CD4-positive, alpha-beta T cell treated with Interleukin-4 for 1 hour (primary cell): ENCODE results near the gene HCN1.
"Not testable (repeated sequence)": the region's sequence is repeated elsewhere in the genome, so short reads cannot be mapped to it uniquely, and the experiment has no call there.

Experiments used
- DNase-seq, 2 donors: peaks; one replicate each; pipeline ENCODE4 v3.0.0-alpha.2; 2020 to 2022

Gene HCN1

DNA sequence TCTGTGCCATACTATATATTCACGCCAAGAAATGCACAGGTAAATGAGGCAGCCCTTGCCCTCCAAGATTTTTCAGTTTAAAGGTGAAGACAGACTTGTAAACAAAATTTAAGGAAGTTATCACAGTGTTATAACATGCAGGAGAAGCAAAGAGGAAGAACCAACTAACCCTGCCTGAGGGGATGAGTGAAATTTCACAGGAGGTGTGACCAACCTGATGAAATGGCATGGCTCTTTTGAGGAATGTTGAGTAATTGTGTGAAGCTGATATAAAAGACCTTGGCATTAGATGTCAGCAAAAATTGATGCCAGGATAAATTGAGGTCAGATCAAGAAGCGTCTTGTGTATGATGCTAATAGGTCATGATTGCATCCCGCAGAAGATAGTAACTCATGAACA, 86.5 kb downstream of the HCN1 start:
- DNase-seq = no peak

DNA sequence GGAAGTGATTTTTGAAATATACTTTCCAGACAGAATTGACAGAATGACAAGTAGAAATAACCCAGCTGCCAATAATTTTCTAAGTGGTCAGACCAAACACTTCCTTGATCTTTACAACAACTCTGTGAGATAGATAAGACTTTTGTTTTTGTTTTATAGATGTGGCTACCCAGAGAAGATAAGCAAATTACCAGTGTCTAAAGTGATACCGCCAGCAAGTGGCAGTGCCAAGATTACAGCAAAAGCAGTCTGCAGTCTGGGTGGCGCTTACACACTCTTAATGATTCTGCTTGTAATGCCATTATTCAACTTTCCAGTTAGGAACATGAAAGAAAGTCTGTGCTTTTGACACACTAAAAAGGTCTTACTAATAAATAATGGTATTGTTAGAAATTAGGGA, 92.1 kb downstream of the HCN1 start:
- no peak for DNase-seq

DNA sequence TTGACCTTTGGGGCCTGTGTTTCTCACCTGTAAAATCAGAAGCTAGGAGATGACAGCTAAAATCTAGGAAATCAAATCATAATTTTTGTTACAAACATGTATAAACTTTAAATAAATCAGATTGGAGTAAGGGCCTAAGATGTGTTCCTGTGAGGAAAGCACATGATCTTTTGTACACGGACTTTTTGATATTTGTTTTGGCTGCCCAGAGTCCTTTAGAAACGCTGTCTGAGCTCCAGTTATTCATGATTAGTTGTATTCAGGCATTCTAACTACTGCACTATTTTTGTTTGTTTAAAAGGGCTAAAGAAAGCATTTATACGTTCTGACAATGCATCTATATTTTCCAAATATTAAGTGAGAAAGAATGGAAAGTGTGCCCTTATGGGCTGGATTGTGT, 94.8 kb downstream of the HCN1 start:
- DNase-seq = no peak

DNA sequence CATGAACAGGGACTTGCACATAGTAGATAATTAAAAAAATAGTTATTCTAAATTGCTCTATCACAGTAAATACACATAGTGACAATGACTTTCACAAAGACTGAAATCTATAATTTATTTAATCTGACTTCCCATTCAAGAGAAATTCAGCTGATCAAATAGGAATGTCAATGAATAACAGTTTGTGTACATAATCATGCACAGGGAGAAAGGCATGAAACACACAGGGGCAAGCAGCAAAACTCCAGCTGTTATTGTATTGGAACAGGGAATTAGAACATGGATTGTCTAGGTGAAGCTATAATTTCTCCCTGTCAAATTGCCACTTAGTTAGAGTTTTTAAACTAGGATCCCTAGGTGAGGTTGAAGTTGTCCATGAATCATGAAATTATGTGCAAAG, 99.9 kb downstream of the HCN1 start:
- no peak for DNase-seq

DNA sequence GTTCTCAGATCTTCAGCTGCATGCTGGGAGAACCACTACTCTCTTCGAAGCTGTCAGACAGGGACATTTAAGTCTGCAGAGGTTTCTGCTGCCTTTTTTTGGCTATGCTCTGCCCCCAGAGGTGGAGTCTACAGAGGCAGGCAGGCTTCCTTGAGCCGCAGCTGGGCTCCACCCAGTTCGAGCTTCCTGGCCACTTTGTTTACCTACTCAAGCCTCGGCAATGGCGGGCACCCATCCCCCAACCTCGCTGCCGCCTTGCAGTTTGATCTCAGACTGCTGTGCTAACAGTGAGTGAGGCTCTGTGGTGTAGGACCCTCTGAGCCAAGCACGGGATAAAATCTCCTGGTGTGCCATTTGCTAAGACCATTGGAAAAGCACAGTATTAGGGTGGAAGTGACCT, 110.2 kb downstream of the HCN1 start:
- not testable (repeated sequence) for DNase-seq

DNA sequence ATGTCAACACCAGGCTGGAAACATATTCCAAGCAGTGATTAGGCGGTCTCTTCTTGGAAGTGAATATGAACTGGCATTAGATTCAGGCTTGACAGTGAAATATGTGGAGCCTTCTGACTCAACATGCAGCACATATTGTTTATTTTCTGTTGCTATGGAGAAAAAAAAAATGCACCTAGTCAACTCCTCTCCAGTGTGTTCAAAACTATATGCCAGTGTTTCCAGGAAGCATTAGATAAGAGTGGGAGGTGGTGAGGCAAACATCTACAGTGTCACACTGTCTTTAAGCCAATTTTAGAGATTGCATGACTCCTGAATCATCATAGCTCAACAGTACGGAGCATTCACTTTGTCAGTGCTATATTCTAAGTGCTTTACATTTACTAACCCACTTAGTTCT, 117.9 kb downstream of the HCN1 start:
- DNase-seq = no peak

DNA sequence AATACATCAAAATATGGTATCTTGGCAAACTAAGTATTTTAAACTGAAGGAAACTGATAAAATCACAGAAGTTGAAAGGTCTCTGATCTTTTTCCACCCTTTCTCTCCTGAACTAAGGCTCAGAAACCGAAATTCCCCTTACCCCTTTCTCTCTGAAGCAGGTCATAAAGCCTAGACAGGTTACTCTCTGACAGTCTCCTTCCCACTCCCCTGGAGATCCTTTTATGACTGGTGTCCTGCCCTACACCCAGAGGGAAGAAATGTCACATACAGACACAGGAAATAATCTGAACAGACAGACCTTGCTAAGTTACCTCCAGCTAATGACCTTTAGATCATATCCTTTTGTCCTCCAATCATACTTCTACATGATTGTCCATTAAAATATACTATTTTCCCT, 127.4 kb downstream of the HCN1 start:
- DNase-seq = no peak

DNA sequence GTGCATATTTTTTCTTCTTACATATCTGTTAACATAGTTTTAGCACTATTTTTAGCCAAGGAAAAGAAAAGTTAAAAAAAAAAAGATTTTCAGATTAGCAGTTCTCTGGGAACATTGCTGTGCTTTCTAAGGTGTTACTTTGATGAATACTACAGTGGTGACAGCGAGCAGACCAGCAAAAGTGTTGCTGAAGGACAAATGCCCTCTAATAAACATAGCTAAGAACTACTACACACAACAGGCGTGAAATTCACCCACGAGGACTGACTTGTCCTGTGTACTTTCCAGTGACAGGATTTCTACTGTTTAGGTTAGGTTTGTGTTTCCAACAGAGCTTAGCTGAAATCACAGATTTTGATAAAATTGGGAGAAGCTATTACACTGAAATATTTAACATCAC, 153.8 kb downstream of the HCN1 start:
- DNase-seq = no peak

DNA sequence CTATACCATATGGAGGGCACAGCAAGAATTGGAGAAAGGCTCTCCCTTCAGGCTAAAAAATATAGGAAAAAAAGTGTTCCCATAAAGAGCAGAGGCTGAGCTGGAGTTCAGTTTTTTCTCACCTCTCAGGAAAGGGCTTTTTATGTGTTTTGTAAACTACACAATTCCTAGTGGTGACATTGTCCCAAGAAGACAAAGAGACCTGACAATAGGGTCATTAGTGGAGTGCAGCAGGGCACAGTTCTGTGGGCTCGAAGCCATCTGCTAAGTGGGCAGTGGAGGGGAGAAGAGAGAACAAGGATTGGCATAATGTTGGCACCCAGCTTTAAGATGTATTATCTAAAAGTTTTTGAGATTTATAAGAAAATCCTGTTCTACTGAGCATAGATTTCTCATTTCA, 162.5 kb downstream of the HCN1 start:
- DNase-seq = no peak

DNA sequence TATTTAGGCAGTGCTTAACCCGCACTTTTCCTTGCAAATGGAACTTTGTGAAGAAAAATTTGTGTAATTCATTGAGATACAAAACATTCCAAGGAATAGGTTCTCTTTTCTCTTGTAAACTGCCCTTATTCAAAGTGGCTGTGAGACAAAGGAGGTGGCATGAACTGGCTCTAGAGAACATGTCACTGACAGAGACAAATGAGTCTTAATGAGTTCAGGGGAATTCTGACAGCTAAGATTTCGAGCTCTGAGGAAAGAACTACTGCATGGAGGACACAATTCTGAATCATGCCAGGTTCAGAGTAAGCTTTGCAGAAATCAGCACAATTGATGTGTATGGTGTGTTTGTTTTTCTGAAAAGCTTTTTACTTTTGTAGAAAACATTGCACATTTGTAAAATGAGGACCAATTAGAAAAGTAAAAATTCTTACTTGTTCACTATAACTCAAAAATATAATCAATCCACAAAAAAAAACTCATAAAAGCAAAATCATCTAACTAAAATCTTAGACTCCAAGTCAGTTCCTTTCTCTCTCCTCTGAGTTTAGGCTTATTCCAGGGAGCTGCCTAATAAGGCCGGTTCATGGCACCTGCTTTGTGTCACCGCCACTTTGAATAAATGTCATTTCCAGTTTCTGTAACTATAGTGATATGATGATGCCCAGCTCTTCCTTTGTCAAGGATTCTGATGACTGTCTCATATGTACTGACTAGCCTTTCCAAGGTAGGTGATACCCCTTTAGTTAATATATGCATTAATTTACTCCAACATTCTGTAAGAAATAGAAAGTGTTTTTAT, 163.2 kb downstream of the HCN1 start:
- DNase-seq = no peak

DNA sequence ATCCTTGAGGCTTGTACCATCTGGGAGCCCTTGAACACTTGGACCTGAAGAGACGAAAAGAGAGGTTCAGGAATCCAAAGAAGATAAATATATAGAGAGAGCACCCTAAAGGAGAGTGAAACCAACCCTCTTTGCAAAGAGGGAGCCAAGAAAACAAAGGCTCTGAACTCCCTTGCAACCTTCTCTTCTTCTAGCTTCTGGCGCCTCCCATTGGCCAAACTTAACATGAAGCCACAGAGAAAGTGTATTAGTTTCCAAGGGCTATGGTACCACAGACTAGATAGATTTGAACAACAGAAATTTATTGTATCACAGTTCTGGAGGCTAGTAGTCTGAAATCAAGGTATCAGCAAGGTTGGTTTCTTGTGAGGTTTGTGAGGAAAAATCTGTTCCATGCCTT, 175.1 kb downstream of the HCN1 start:
- no peak for DNase-seq

DNA sequence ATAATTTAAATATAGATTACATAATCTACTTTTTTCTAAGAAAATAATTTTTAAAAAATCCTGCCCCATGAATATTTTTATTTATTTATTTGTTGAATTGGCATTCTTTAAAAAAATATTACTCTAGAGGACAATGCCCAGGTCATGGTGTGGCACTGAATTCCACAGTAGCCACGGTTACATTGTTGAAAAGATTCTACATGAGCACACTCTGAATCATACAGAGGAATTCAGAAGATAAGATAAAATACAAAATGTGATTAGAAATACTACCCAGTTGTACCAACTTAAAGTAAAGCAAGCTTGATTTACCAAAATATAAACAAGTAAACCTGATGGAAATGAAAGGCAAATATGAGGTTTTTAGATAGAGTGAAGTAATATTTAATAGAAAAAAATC, 183.7 kb downstream of the HCN1 start:
- no peak for DNase-seq

DNA sequence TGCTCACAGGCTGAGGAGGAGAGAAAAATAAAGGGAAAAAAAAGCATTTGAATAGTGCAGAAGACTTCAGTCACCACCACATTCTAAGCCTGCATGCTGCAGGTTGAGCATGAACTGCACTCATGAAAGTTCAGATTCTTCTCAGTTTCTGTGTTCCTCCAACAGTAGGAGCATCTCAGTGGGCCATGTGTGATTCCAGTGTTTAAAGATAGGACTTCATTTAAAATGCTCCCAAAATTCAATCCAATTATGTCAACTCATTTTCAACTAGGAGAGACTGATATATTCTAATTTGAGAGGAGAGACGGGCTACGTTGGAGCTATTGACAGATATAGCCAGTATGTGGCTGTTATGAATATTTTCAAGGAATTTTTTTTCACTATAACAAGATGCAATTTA, 186.8 kb downstream of the HCN1 start:
- DNase-seq = no peak

DNA sequence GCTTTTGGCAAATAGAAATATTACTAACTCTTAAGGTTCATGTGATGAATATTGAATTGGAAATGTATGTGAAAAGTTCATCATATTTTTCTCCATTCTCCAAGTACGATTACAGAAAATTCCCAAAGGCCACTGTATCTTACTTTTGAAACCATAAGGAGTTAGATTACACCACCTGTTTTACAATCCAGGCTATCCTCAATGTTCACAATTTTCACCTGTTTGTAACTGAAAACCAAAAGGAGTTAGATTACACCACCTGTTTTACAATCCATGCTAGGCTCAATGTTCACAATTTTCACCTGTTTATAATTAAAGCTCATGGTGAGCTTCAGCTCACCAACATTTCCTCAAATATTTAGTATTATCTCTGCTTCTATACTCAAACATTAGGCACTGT, 188.0 kb downstream of the HCN1 start:
- DNase-seq = no peak

DNA sequence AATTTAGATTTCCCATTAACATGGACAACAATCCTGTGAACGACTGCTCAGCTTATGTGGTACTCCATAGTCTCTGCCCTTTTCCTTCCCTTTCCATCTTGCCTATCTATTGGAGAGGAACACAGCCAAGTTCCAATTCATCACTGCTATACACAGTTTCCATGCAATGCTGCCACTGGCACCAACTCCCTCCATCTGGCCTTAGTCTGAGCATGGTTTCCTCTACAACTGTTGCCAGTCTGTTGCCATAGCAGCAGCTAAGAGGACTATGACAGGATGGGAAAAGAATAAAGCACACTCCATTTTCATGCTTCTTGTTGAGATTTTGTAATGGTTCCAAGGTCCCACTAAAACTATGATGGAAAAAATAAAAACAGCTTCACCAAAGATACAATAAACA, 189.0 kb downstream of the HCN1 start:
- DNase-seq = no peak

DNA sequence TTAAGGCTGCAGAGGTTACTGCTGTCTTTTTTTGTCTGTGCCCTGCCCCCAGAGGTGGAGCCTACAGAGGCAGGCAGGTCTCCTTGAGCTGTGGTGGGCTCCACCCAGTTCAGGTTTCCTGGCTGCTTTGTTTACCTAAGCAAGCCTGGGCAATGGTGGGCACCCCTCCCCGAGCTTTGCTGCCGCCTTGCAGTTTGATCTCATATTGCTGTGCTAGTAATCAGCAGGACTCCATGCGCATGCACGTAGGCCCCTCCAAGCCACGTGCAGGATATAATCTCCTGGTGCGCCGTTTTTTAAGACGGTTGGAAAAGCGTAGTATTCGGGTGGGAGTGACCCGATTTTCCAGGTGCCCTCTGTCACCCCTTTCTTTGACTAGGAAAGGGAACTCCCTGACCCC, 197.2 kb downstream of the HCN1 start:
- not testable (repeated sequence) for DNase-seq

DNA sequence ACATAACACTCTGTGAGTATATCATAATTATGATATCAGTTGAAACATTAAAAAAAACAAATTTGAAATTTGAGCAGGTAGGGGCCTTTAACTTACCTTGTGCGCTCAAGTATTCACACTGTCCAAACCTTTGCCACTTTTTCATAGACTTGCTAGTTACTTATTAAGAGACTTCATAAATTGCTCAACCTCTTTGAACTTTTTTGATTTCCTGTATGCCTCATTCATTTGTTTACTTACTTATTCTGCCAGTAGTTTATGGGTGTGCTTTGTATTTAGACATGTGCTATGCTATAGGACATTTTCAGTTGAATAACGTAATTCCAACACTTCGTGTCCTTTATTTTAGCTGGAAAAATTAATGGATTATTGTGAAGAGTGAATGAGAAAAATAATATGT, 204.8 kb downstream of the HCN1 start:
- no peak for DNase-seq

DNA sequence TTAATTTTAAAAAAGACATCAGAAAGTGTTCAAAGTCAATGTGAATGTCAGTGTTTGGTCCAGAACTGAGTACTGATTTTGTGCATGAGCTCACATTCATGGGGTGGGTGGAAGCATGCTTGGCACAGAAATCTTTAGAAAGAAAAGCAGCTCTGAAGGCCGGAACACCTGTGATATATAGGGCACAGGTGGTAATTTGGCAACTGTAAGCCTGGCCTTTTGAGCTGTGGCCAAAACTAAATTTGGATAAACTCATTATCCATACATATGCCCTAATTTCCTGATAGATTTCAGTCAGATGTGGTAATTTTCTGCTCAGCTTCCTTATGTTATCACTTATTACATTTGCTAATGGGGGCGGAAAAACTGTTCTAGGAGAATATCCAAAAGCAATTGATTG, 211.4 kb downstream of the HCN1 start:
- no peak for DNase-seq

DNA sequence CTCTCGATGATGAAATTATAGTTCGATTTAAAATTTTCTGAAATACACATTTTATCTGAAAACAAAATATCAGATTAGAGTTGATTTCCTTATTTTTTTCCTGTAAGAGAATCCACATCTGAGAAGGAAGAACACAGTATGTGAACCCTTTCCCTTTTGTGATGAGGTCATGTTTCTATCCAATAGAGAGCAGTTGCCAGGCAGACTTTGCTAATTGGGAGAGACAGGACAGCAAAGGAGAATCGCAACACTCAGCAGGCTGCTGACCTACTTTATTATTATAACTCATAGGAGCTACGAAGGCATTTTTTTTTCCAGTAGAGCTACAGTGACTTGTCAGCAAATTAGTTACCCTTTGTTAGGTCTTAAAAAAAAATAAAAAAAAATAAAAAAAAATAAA, 242.1 kb downstream of the HCN1 start:
- no peak for DNase-seq

DNA sequence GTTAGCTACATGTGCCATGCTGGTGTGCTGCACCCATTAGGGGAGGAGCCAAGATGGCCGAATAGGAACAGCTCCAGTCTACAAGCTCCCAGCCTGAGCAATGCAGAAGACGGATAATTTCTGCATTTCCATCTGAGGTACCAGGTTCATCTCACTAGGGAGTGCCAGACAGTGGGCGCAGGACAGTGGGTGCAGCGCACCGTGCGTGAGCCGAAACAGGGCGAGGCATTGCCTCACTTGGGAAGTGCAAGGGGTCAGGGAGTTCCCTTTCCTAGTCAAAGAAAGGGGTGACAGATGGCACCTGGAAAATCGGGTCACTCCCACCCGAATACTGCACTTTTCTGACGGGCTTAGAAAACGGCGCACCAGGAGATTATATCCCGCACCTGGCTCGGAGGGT, 251.3 kb downstream of the HCN1 start:
- not testable (repeated sequence) for DNase-seq

DNA sequence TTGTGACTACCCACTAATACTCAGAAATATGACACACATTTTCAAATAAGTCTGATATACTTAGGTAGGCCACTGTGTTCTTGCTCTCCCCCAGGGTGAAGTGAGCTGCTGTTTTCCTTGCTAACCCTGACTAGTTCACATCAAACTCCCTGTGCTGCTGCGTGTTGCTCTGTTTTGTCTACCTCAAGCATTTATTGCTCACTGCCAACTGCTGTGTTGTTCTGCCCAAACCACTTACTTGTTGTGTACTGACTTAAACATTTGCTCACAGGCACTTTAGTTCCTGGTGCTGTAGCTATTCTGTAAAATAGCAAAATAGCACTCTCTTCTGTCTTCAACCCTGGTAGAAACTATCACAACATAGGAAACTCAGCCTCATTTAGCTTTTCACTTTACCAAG, 255.7 kb downstream of the HCN1 start:
- no peak for DNase-seq

DNA sequence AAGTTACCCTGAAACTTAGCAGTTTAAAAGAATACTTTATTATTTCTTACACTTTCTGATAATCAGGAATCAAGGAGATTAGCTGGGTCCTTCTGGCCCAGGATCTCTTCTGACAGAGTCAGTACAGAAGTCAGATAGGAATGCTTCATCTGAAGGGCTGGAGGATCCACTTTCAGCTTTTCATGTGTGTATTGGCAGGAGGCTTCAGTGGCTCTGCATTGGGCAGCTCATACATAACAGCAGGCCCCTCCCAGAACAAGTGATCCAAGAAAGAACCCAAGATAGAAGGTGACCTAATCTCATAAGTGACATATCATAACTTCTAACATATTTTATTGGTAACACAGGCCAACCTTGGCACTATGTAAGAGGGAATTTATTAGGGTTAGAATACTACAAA, 258.4 kb downstream of the HCN1 start:
- DNase-seq = no peak

DNA sequence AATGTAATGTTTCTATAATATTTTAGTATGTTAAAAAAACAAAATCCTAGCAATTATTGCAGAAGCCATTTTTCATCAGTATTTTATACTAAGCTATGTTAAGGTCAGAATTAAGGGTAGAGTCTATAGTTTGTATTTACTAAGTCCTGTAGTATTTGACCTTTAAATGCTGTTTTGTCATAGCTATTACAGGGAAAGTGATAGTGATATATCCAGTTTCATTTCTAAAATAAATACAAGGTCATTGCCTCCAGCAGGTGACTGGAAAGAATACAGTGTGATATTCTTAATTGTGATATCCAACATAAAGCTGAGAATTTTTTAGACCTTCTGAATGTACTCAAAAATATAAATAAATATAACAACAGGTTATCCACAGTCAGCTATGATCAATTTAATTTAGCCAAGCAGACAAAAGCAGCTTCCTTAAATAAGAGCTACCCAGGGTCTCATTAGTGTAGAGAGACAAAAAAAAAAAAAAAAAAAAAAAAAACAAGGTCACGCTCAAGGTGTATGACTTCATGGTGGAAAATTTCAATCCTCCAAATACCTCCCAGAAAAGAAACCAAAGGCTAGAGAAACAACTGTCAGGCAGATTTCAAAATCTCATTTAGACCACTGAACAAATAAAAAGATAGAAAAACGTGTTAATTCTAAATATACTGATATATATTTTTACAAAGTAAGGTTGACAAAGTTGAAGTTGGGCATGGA, 278.7 kb downstream of the HCN1 start:
- DNase-seq = no peak

DNA sequence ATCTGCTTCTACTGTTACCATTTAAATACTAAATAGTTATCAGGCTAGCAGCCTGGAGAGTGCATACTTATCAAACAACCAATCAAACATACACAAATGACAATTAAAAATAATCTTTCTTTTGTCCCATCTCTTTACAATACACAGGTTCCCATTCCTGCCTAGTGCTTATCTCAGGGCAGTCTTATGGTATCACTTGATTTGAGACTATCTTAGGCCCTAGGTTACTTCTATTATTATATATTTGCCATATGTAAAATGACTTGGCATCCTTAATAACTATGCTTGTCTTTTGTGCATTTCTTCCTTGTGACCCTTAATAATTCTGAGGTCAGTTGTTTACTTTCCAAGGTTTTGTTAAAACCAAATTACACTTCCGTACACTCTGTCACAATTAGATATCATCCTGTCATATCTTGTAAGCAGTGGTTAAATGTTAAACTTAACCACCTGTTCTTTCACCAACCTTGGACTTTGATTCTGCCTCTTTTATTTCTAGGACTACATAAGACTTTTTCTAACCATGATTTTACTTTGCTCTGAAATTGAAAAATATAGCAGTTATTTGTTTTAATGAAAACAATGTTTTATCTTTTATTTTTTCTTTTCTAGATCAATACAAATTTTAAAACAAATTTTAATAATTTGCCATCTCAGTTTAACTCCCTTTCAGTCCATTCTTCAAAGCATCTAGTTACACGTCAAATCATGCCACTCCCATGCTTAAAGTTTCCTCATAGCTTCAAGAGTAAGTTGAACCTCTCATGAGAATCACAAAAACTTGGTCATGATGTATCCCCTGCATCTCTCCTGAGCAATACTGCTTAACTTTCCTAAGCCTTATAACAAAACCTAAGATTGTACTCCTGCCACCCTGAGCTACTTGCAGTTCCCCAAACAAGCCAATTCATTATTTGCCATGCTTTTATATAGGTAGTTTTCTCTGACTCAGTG, 281.3 kb downstream of the HCN1 start:
- no peak for DNase-seq
